Upper lobe of right lung (tissue), 1 donor: ENCODE measurements around the gene EIF4G1. TPM values are rescaled to one million over a fixed set of nuclear protein-coding genes. Genes with fewer than 3 reads are reported as not detected.
"Not testable (repeated sequence)": the region's sequence is repeated elsewhere in the genome, so short reads cannot be mapped to it uniquely, and the experiment has no call there.

Source experiments
- ATAC-seq: fragments of 200-7000 bp; cut with Tn5 transposase; one replicate; pipeline ENCODE4 v1.9.1; 2020; ENCODE audit warnings: mild to moderate bottlenecking, moderate library complexity
- DNase-seq: peaks from one replicate; pipeline ENCODE4 v3.0.0-alpha.2; 2020
- H3K27ac ChIP-seq: fragments of 200-600 bp; one replicate; pipeline ENCODE4 v1.8.0; 2022
- H3K27me3 ChIP-seq: fragments of 200-600 bp; one replicate; pipeline ENCODE4 v1.8.0; 2022; ENCODE audit warnings: mild to moderate bottlenecking
- H3K36me3 ChIP-seq: fragments of 200-600 bp; one replicate; pipeline ENCODE4 v1.8.0; 2022
- H3K4me1 ChIP-seq: fragments of 200-600 bp; one replicate; pipeline ENCODE4 v1.8.0; 2022
- H3K4me3 ChIP-seq: fragments of 200-600 bp; one replicate; pipeline ENCODE4 v1.8.0; 2022; ENCODE audit warnings: mild to moderate bottlenecking
- H3K9me3 ChIP-seq: fragments of 200-600 bp; one replicate; pipeline ENCODE4 v1.8.0; 2022
- CTCF ChIP-seq: fragments of 200-600 bp; IDR thresholded peaks from one replicate; pipeline ENCODE4 v1.8.0; 2022; ENCODE audit warnings: antibody characterized with exemption
- intact Hi-C: fragments of 100-400 bp; cut with DNase I; formaldehyde crosslinking; loops from one replicate; pipeline ENCODE4 v1.11.0; 2022
- long read RNA-seq: library from polyadenylated mRNA; unstranded; transcript quantifications from one replicate; pipeline ENCODE4 v2.0.0, GENCODE V29; 2021
- total RNA-seq: library from RNA; stranded (reverse); fragmentation: NEBNext Ultra II Directional; extraction: Animal tissue kit (Norgen Biotek cat#: 25700); gene quantifications from one replicate; pipeline ENCODE4 v1.2.1, GENCODE V29; 2021
- donor health status: DM: no; HTN: yes; CAD: no; lungs with severe emphysema.

Gene EIF4G1
- 295 TPM for total RNA-seq
- long read RNA-seq, full-length matches to known transcripts = 45 of 272 reads
- long read RNA-seq, partial matches to known transcripts = 180 of 272 reads
- long read RNA-seq, other reads (novel, unspliced or antisense) = 47 of 272 reads

GRCh38 chr3:184314363-184314699 lies at the start of gene EIF4G1:
TSS of gene EIF4G1 (plus strand) at chr3:184314606. CDS start at chr3:184315797, 1,191 bp downstream.
- intact Hi-C loops = no loop called here
- peak; percentile 98 for DNase-seq
- peaks cover 34% of the 10 kb centered on the region for H3K36me3 ChIP-seq
- H3K27me3 ChIP-seq = no peaks in the 10 kb centered on the region
- H3K9me3 ChIP-seq = no peaks in the 10 kb centered on the region
- no peak for TF ChIP-seq CTCF
- H3K4me1 ChIP-seq = peaks cover 31% of the 10 kb centered on the region
- H3K4me3 ChIP-seq = peak within 1 kb of the TSS; percentile 85
- ATAC-seq = peak; percentile 91
- H3K27ac ChIP-seq = peak within 1 kb of the TSS; percentile 90

GRCh38 chr3:184267249-184267648 lies 47.2 kb upstream of the EIF4G1 start:
- DNase-seq, H3K27ac ChIP-seq, intact Hi-C loops, H3K4me3 ChIP-seq, H3K9me3 ChIP-seq, H3K4me1 ChIP-seq, ATAC-seq, H3K36me3 ChIP-seq: not testable (repeated sequence)
- H3K27me3 ChIP-seq = peaks cover 57% of the 10 kb centered on the region

- no peak overlapping the region for H3K27ac ChIP-seq
- no peaks in the 10 kb centered on the region for H3K4me1 ChIP-seq
- no peaks in the 10 kb centered on the region for H3K9me3 ChIP-seq
- no peak for TF ChIP-seq CTCF
- DNase-seq = no peak
- intact Hi-C loops = no loop called here
- H3K4me3 ChIP-seq = no peak overlapping the region
- no peaks in the 10 kb centered on the region for H3K36me3 ChIP-seq
- ATAC-seq = no peak
- peaks cover 48% of the 10 kb centered on the region for H3K27me3 ChIP-seq
Observed at GRCh38 chr3:184272269-184272668, 42.1 kb upstream of the EIF4G1 start.

GRCh38 chr3:184275381-184275701 lies 39.1 kb upstream of the EIF4G1 start:
- no peaks in the 10 kb centered on the region for H3K9me3 ChIP-seq
- H3K4me1 ChIP-seq = no peaks in the 10 kb centered on the region
- no peaks in the 10 kb centered on the region for H3K36me3 ChIP-seq
- ATAC-seq = no peak
- no peak overlapping the region for H3K27ac ChIP-seq
- DNase-seq = no peak
- no peak overlapping the region for H3K4me3 ChIP-seq
- no peak for TF ChIP-seq CTCF
- peaks cover 34% of the 10 kb centered on the region for H3K27me3 ChIP-seq
- intact Hi-C loops = no loop called here

GRCh38 chr3:184275961-184276910 lies 38.2 kb upstream of the EIF4G1 start, which contains the start of gene ECE2:
TSS of gene ECE2 (plus strand) at chr3:184276022. CDS start at chr3:184276154, 132 bp downstream.
- no peaks in the 10 kb centered on the region for H3K36me3 ChIP-seq
- no peak within 1 kb of the TSS for H3K4me3 ChIP-seq

More at GRCh38 chr3:184275961-184276910, 38.2 kb upstream of the EIF4G1 start, which contains the start of gene ECE2:
- no peaks in the 10 kb centered on the region for H3K4me1 ChIP-seq
- no peak for TF ChIP-seq CTCF
- intact Hi-C loops = no loop called here
- H3K9me3 ChIP-seq = no peaks in the 10 kb centered on the region
- H3K27ac ChIP-seq = no peak within 1 kb of the TSS
- peak; percentile 7 for ATAC-seq
- peaks cover 33% of the 10 kb centered on the region for H3K27me3 ChIP-seq
- no peak for DNase-seq
